RWPE1 (cell line): ENCODE measurements around the gene SELENOI.

Source experiments
- CTCF ChIA-PET: fragments of 350-600 bp; sonication (Branson Sonifier 250); formaldehyde crosslinking; extraction: SDS; loops from one replicate; lab custom pipeline; 2021; lab: Yijun Ruan, JAX
- POLR2A ChIA-PET: fragments of 400-600 bp; formaldehyde crosslinking; extraction: SDS; loops from one replicate; lab custom pipeline; 2020; ENCODE audit warnings: antibody characterized with exemption; ENCODE audit not compliant: low non-redundant PET; lab: Yijun Ruan, JAX
- DNase-seq: peaks from one replicate; pipeline ENCODE4 v3.0.0; 2012; ENCODE audit warnings: low spot score
- H3K27ac ChIP-seq: fragments of 450-650 bp; 2 replicates; pipeline ENCODE4 v1.5.1; 2017
- TF ChIP-seq, protein P1 (sequence below): fragments of 450-650 bp; conservative IDR thresholded peaks from 2 replicates; pipeline ENCODE4 v1.5.1; 2017; ENCODE audit warnings: low read depth, mild to moderate bottlenecking

The SELENOI gene

DNA sequence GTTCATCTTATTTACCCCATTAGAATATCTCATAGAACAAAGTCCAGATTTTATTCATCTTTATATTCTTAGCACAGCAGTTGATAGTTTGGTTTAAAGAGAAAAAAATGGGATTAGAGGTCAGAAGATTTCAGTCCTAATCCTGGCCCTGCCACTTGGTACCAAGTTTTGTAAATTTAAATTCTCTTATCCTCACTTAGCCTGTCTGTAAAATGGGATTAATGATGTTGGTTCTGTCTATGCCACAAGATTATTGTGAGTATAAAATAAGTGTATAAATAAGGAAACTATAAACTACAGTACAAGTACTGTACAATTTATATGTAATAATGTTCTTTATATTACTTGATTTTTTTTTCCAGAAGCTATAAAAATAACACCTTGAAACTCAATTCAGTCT, 38.7 kb downstream of the SELENOI start:
- POLR2A ChIA-PET = no interaction called here
- no peak for DNase-seq
- TF ChIP-seq, protein P1, sequence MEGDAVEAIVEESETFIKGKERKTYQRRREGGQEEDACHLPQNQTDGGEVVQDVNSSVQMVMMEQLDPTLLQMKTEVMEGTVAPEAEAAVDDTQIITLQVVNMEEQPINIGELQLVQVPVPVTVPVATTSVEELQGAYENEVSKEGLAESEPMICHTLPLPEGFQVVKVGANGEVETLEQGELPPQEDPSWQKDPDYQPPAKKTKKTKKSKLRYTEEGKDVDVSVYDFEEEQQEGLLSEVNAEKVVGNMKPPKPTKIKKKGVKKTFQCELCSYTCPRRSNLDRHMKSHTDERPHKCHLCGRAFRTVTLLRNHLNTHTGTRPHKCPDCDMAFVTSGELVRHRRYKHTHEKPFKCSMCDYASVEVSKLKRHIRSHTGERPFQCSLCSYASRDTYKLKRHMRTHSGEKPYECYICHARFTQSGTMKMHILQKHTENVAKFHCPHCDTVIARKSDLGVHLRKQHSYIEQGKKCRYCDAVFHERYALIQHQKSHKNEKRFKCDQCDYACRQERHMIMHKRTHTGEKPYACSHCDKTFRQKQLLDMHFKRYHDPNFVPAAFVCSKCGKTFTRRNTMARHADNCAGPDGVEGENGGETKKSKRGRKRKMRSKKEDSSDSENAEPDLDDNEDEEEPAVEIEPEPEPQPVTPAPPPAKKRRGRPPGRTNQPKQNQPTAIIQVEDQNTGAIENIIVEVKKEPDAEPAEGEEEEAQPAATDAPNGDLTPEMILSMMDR = no peak
- no peak overlapping the region for H3K27ac ChIP-seq
- CTCF ChIA-PET = no interaction called here

DNA sequence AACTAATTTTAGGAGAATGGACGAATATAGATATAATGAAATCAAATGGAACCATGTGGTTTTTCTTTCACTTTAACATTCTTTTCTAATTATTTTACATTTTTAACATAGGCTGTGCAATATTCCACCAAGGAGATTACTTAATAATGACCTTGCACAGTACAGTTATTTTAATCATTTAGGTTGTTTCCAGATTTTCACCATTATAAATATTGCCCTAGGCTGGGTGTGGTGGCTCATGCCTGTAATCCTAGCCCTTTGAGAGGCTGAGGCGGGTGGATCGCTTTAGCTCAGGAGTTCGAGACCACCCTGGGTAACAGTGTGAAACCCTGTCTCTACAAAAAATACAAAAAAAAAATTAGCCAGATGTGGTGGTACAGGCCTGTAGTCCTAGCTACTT, 41.2 kb downstream of the SELENOI start:
- no peak for DNase-seq
- POLR2A ChIA-PET = no interaction called here
- TF ChIP-seq, protein P1 = no peak
- H3K27ac ChIP-seq = no peak overlapping the region
- CTCF ChIA-PET = no interaction called here

DNA sequence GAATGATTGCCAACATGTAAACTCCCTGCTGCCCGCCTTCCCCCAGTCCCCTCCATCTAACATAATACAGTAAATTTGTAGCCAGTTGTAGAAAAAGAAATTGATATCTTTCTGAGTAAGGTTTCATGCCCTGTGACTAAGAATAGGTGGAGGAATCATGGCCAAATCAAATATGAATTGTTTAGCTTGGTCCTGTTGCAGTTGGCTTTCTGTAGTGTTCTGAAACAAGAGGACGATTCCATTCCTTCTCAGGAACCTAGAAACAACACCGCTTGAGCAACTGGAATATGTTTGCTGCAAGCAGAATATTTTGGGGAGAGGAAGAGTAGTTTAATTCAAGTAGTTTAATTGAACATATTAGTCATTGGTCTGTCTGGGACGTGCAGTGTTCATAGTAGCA, 48.8 kb downstream of the SELENOI start:
- ChIA-PET CTCF (interaction anchor here (0.6 kb wide), 1 partner anchor 22 kb away, joined by 3 read pairs; no protein-coding TSS in a partner anchor), POLR2A (no interaction called here)
- TF ChIP-seq, protein P1 = no peak
- DNase-seq = no peak
- H3K27ac ChIP-seq = no peak overlapping the region

DNA sequence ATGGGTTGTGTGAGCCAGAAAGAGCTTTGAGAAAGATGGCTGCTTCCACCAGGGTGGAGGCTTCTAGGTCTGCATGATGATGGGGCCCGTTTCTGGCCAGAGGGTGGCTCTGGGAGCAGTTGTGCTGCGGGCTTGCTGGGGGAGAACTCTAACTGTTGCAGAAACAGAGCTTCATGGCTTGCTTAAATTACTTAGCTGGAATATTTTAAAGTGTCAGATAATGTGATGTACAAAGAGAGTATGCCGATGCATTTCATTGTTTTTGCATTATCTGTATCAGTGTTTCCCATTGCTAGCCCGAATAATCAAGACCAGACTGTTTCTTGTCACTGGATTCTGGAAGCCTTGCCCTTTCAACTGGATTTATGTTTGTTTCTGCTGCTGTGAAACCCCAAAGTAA, 49.5 kb downstream of the SELENOI start:
- no peak overlapping the region for H3K27ac ChIP-seq
- ChIA-PET CTCF (interaction anchor here (0.5 kb wide), 1 partner anchor 19 kb away, joined by 3 read pairs; no protein-coding TSS in a partner anchor), POLR2A (no interaction called here)
- no peak for DNase-seq
- TF ChIP-seq, protein P1 = no peak

DNA sequence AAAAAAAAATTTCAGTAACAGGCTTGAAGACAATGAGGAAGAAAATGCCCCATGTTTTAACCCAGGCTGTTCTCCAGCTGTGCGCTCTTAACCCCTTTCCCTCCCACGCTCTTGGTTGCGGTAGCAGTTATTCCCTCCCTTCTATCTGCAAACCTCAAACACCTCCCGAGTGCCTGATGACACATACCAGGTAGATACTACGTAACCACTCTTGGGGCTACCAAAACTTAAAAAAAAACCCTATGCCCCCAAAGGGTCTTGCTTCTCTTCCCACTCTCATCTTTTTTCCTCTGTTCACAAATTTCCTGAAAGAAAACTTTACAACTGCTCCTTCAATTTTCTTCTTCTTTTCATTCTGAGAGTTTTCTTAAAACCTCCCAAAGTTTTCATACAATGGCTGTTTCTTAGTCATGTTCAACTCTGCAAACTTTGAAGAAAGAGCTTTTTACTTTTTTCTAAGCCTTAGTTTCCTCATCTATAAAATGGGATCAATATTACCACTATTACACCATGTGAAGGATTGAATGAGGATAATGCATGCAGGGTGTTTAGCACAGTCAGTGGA, 50.9 kb downstream of the SELENOI start:
- CTCF ChIA-PET = interaction anchor here (0.6 kb wide), 2 partner anchors 161 to 208 kb away, joined by 3 to 4 read pairs; no protein-coding TSS in a partner anchor
- POLR2A ChIA-PET = no interaction called here
- TF ChIP-seq, protein P1 = no peak
- DNase-seq = no peak
- no peak overlapping the region for H3K27ac ChIP-seq

DNA sequence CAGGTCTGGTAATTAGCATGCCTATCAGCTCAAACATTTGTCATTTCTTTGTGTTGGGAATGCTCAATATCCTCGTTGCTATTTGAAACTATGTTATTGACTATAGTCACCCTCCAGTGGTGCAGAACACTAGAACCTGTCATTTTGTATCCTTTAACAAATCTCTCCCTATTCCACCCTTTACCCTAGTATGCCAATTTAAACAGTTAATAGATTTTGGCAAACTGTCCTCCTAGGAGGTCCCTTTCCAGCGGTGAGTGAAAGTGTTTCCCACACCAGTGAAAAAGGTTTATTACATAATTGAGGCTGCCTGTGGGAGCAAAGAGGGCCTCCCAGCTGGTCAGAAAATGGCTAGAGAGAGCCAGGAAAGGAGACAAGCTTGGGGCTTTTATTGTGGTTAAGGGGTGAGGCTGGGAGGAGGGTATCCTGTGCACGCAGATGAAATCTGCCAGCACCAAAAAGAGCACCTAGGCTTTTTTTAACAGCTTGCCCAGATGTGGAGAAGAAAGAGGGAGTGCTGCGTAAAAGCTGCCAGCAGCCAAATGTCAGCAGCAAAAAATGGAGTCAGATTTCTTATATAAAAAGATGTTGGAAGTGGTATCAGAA, 53.9 kb downstream of the SELENOI start:
- ChIA-PET CTCF (interaction anchor here (0.5 kb wide), 1 partner anchor 73 kb away, joined by 3 read pairs; no protein-coding TSS in a partner anchor), POLR2A (no interaction called here)
- no peak for DNase-seq
- TF ChIP-seq, protein P1 = no peak
- H3K27ac ChIP-seq = peak overlapping the region; percentile 39
